GM21619 (cell line): Measurements from ENCODE around the gene ABHD15.
A peak's percentile ranks its signal among the peaks of the same experiment; 100 is the strongest.
"Not testable (repeated sequence)": the region's sequence is repeated elsewhere in the genome, so short reads cannot be mapped to it uniquely, and the experiment has no call there.

ENCODE experiments used
- ATAC-seq: cut with Tn5 transposase; IDR thresholded peaks from one replicate; pipeline ENCODE4 v1.9.1; 2021; ENCODE audit not compliant: unreplicated experiment

Gene ABHD15

GRCh38 chr17:29571883-29572681 is 5.2 kb upstream of the ABHD15 start:
- no peak for ATAC-seq

- no peak for ATAC-seq
Observed at GRCh38 chr17:29571486-29571882, 4.6 kb upstream of the ABHD15 start.

- no peak for ATAC-seq
Observed at GRCh38 chr17:29570521-29570920, 3.7 kb upstream of the ABHD15 start.

- no peak for ATAC-seq
Observed at GRCh38 chr17:29569245-29569950, 2.6 kb upstream of the ABHD15 start.

- peak; percentile 26 for ATAC-seq
Observed at GRCh38 chr17:29568331-29569244, 1.8 kb upstream of the ABHD15 start, which contains the start of gene TP53I13. Gene TP53I13 (plus strand): TSS chr17:29568701. CDS start chr17:29568759, 58 bp downstream.

GRCh38 chr17:29567554-29568330 is 905 bp upstream of the ABHD15 start:
- ATAC-seq = peak; percentile 36

- ATAC-seq = peak; percentile 5
Observed at GRCh38 chr17:29567304-29567553, 392 bp upstream of the ABHD15 start.

GRCh38 chr17:29565643-29566472 is 979 bp downstream of the ABHD15 start:
- no peak for ATAC-seq

- no peak for ATAC-seq
Observed at GRCh38 chr17:29563816-29564215, 3.0 kb downstream of the ABHD15 start.

GRCh38 chr17:29562615-29563014 is 4.2 kb downstream of the ABHD15 start:
- ATAC-seq = no peak

GRCh38 chr17:29561554-29562517 is 5.0 kb downstream of the ABHD15 start:
- no peak for ATAC-seq

- ATAC-seq = no peak
Observed at GRCh38 chr17:29560316-29560715, 6.5 kb downstream of the ABHD15 start.

GRCh38 chr17:29559640-29560039 is 7.2 kb downstream of the ABHD15 start:
- no peak for ATAC-seq

- ATAC-seq = not testable (repeated sequence)
Observed at GRCh38 chr17:29558139-29558538, 8.7 kb downstream of the ABHD15 start.

- no peak for ATAC-seq
Observed at GRCh38 chr17:29557739-29558116, 9.1 kb downstream of the ABHD15 start.

- ATAC-seq = no peak
Observed at GRCh38 chr17:29557085-29557738, 9.6 kb downstream of the ABHD15 start.

GRCh38 chr17:29555840-29556239 is 11.0 kb downstream of the ABHD15 start:
- ATAC-seq = no peak
